ENCODE data around the gene THEMIS.
"Not testable (repeated sequence)": the region's sequence is repeated elsewhere in the genome, so short reads cannot be mapped to it uniquely, and the experiment has no call there.

Gene THEMIS

DNA sequence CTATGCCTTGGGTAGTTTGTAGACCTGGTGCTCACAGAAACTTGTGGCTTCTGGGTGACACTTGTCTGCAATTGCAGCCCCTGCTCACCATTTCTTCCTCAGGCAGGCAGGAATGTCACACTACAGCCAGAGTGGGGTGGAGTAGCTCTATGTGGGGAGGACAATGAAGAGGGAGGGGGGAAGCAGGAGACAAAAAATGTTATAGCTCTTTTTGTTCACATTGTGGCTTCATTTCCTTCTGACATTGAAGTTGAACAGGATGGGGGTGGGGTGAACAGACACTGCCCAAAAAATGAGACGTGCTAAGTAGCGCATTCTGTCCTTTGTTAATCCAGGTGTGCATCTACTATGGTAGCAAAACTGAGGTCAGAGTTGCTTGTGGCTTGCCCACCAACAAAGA, at the start of gene THEMIS:
THEMIS (minus strand) TSS at position 124 of the 400 bp plus-strand sequence. CDS start 126 bp downstream, outside the sequence.
- no peak for DNase-seq

GRCh38 chr6:127949251-127949650, 48.4 kb upstream of the THEMIS start:
- DNase-seq = no peak

GRCh38 chr6:127946388-127946787, 45.5 kb upstream of the THEMIS start:
- no peak for DNase-seq

GRCh38 chr6:127945434-127946097, 44.7 kb upstream of the THEMIS start:
- DNase-seq = no peak

GRCh38 chr6:127941228-127941627, 40.4 kb upstream of the THEMIS start:
- no peak for DNase-seq

GRCh38 chr6:127939442-127940066, 38.7 kb upstream of the THEMIS start:
- no peak for DNase-seq

- no peak for DNase-seq
These were observed 37.8 kb upstream of the THEMIS start for GRCh38 chr6:127938701-127939100.

GRCh38 chr6:127937747-127938146, 36.9 kb upstream of the THEMIS start:
- no peak for DNase-seq

DNA sequence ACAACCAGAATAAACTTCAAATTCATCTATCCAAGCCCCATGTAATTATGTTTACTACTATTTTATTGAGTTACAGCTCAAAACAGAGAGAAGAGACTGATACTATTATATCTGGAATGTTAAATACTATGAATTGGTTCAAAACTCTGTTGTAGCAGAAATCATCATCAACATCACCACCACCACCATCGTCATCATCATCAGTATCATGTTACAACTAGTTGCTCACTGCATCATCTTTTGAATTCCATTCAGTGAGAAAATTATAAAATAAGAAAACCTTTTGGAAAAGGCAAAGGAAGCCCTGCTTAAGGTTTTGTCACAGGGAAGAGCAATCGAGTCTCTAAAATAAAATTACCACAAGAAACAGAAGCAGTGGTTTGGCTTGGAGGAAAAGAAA, 36.2 kb upstream of the THEMIS start:
- DNase-seq = no peak

- DNase-seq = no peak
These were observed 34.1 kb upstream of the THEMIS start for GRCh38 chr6:127934956-127935355.

GRCh38 chr6:127933852-127934840, 33.3 kb upstream of the THEMIS start:
- DNase-seq = no peak

- DNase-seq = no peak
These were observed 32.3 kb upstream of the THEMIS start for GRCh38 chr6:127933137-127933536.

DNA sequence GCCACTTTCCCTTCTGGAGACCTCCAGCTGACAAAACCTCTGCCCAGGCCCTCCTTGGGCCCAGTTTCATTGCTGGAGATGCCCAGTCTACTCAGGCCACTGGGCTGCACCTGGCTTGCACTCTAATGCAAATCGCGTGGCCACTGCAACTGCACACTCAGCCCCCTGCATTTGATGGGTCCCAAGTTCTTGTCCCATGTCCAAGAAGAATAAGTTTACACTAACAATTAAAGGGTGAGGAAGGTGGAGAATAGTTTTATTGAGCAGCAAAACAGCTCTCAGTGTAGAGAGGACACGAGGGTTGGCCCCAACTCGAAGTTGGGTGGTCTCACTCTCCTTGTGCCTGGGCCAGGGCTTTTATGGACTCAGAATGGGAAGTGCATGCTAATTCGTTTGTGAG, 31.9 kb upstream of the THEMIS start:
- no peak for DNase-seq

DNA sequence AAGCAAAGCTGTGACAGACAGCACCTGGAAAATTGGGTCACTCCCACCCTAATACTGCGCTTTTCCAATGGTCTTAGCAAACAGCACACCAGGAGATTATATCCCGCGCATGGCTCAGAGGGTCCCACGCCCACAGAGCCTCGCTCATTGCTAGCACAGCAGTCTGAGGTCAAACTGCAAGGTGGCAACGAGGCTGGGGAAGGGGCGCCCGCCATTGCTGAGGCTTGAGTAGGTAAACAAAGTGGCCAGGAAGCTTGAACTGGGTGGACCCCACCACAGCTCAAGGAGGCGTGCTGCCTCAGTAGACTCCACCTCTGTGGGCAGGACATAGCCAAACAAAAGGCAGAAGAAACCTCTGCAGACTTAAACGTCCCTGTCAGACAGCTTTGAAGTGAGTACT, 25.6 kb upstream of the THEMIS start:
- not testable (repeated sequence) for DNase-seq

- DNase-seq = no peak
These were observed 23.6 kb upstream of the THEMIS start for GRCh38 chr6:127924440-127924839.

DNA sequence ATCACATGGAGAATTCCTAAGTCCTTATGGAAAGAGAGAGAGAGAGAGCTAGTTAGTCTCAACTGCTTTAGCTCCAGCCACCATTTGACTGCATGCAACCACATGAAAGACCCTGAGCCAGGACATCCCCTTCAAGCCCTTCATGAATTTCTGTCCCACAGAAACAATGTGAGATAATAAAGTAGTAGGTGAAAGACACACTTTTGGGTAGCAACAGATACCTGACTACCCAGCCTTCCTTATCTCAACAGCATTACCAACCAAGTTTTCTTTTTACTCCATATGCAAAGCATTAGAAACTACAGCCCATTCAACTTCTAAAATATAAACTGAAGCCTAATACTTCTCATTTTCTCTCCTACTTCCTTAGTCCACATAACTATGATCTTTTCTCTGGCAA, 23.2 kb upstream of the THEMIS start:
- DNase-seq = no peak

DNA sequence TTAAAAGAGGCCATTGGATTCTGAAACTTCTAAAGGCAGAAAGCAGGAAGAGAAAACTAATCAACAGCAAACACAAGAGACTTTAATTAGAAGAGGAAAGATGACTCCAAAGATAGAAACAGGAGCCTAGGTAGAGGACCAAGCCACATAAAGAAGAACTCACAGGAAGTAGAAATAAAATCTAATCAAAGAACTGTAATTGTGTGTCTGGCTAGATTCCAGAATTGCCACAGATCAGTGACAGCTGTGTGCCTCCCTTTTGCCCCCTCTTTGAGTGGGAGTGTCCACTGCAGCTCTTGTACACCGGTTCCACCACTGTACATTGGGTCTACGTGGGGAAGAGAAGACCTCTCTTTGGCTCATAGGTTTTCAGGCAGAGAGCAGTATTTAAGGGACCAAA, 22.3 kb upstream of the THEMIS start:
- DNase-seq = no peak

DNA sequence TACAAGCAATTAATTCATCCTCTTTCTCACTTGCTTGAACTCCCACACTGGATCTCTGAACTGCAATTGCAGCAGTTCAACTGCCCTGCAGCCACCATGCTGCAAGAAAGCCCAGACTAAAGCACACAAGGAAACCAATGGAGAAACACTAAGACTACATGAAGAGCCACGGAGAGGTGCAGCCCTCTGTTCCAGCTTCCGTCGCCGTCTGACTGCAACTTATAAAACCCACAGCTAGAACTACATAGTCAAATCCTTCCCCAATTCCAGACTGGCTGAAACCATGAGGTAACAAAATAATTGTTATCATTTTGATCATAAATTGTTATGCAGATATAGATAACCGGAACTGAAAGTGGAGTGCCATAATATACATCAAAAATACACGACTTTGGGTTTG, 21.1 kb upstream of the THEMIS start:
- DNase-seq = no peak

DNA sequence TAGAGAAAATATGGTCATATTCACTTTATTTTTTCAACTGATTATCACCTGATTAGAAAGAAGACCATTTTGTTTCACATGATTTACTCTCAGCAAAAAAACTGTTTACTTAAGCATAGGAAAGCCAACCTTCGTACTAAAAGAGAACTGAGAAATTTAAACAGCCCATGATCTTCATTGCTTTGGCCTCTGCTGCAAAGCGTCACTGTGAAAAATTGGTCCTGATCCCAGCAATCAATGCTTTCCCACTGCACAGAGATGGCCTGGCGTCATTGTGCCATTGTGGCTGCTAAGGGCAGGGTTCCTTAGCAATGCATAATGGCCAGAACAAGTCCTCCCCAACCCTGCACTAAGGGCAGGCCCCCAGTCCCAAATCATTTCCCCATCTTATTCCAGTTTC, 19.9 kb upstream of the THEMIS start:
- no peak for DNase-seq

DNA sequence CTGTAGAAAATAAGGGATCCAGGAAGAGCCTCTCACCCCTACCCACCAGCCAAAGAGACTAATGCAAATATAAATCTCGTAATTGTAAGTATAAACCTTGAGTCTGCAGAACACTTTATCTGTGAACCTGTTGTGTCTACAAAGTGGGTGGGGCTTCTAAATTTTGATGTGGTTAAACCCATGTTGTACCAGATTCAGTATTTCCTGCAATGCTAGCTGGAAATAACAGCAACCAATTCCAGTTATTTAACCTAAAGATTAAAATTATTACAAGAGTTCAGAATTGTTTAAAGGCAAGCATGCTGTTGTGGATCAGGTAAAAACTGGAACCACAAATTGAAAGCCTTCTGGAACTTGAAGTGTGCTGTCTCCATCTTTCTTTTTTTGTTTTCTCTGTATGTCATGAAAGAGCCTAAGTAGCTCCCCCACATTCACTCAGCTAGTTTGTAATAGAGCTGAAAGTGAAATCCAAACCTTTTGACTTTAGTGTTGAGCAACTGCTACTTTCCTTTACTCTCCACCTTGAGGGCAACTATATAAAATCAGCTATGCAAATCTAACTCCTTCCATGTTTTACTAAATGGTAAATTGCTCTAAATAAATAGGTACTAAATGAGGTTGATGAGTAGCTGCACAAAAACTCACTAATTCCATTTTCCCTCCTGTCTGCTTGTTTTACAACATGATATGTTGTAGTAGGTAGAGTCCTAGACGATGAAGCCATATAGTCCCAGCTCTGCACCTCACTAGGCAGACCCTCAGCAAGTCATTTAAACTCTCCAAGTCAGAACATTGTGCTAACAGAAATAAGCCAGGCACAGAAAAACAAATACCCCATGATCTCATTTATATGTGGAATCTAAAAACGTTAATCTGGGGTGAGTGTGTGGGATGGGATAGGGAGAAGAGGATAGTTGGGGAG, 17.9 kb upstream of the THEMIS start:
- DNase-seq = no peak

DNA sequence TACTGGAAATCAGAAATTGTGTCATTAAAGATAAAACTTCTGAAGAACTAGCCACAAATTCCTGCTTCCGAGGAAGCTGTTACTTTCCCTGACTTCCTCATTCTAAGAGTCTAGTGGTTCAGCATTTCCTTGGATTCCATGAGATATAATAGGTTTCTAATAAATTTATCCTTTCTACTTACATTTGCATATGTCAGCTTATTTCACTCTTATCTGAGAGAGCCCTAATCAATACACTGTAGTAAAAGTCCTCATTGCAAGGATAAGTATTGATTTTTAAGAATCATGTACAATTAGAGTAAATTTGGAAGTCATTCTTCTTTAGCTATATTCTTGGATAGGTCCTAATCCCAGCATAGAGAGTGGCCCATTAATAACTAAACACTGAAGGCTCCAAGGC, 16.9 kb upstream of the THEMIS start:
- DNase-seq = no peak

DNA sequence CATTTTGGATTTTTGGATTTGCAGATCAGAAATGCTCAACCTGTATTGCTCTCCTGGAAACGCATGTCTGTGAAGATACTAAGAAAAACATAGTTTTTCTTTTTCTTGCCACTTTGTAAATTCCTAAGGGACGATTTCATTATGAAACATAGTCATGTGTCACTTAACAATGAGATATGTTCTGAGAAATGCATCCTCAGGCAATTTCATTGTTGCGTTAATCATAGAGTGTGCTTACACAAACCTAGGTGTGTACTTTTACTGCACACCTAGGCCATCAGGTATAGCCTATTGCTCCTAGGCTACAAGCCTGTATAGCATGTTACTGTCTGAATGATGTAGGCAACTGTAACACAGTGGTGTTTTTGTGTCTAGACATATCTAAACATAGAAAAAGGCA, 13.4 kb upstream of the THEMIS start:
- no peak for DNase-seq

- no peak for DNase-seq
These were observed 12.1 kb upstream of the THEMIS start for GRCh38 chr6:127912914-127913313.
